ENCODE data around the gene HLA-DRA.

The HLA-DRA gene

GRCh38 chr6:32439602-32440214, at the start of gene HLA-DRA:
Gene HLA-DRA (plus strand): TSS chr6:32439887. CDS start chr6:32439951, 64 bp downstream.
- no peak for DNase-seq (ENCODE audit: low read depth in 1 of 2, low spot score in 1 of 2)

- no peak for DNase-seq (ENCODE audit: low read depth in 1 of 2, low spot score in 1 of 2)
Measured at GRCh38 chr6:32391505-32391904, 48.2 kb upstream of the HLA-DRA start.

GRCh38 chr6:32393665-32394420, 45.8 kb upstream of the HLA-DRA start:
- DNase-seq (ENCODE audit: low read depth in 1 of 2, low spot score in 1 of 2): no peak

- DNase-seq (ENCODE audit: low read depth in 1 of 2, low spot score in 1 of 2): no peak
Measured at GRCh38 chr6:32396028-32396427, 43.7 kb upstream of the HLA-DRA start.

GRCh38 chr6:32397252-32397920, 42.3 kb upstream of the HLA-DRA start:
- no peak for DNase-seq (ENCODE audit: low read depth in 1 of 2, low spot score in 1 of 2)

- DNase-seq (ENCODE audit: low read depth in 1 of 2, low spot score in 1 of 2): no peak
Measured at GRCh38 chr6:32401284-32401963, 38.3 kb upstream of the HLA-DRA start.

- DNase-seq (ENCODE audit: low read depth in 1 of 2, low spot score in 1 of 2): no peak
Measured at GRCh38 chr6:32402812-32403211, 36.9 kb upstream of the HLA-DRA start.

- no peak for DNase-seq (ENCODE audit: low read depth in 1 of 2, low spot score in 1 of 2)
Measured at GRCh38 chr6:32405656-32406055, 34.0 kb upstream of the HLA-DRA start.

GRCh38 chr6:32406197-32406596, 33.5 kb upstream of the HLA-DRA start:
- DNase-seq (ENCODE audit: low read depth in 1 of 2, low spot score in 1 of 2): no peak

GRCh38 chr6:32406857-32407256, 32.8 kb upstream of the HLA-DRA start, which contains the start of gene BTNL2:
Gene BTNL2 (minus strand): TSS chr6:32407181. CDS start chr6:32407123, 58 bp downstream.
- DNase-seq (ENCODE audit: low read depth in 1 of 2, low spot score in 1 of 2): no peak

- no peak for DNase-seq (ENCODE audit: low read depth in 1 of 2, low spot score in 1 of 2)
Measured at GRCh38 chr6:32410906-32411305, 28.8 kb upstream of the HLA-DRA start.

GRCh38 chr6:32411566-32412327, 27.9 kb upstream of the HLA-DRA start:
- no peak for DNase-seq (ENCODE audit: low read depth in 1 of 2, low spot score in 1 of 2)

GRCh38 chr6:32413427-32414047, 26.1 kb upstream of the HLA-DRA start:
- DNase-seq (ENCODE audit: low read depth in 1 of 2, low spot score in 1 of 2): peak; percentile 69 to 81

GRCh38 chr6:32415521-32416019, 24.1 kb upstream of the HLA-DRA start:
- peak; percentile 49 to 65 for DNase-seq (ENCODE audit: low read depth in 1 of 2, low spot score in 1 of 2)

- DNase-seq (ENCODE audit: low read depth in 1 of 2, low spot score in 1 of 2): no peak
Measured at GRCh38 chr6:32416036-32416435, 23.7 kb upstream of the HLA-DRA start.

- no peak for DNase-seq (ENCODE audit: low read depth in 1 of 2, low spot score in 1 of 2)
Measured at GRCh38 chr6:32424589-32425300, 14.9 kb upstream of the HLA-DRA start.

GRCh38 chr6:32426338-32426737, 13.3 kb upstream of the HLA-DRA start:
- no peak for DNase-seq (ENCODE audit: low read depth in 1 of 2, low spot score in 1 of 2)

- no peak for DNase-seq (ENCODE audit: low read depth in 1 of 2, low spot score in 1 of 2)
Measured at GRCh38 chr6:32427218-32427617, 12.5 kb upstream of the HLA-DRA start.

- no peak for DNase-seq (ENCODE audit: low read depth in 1 of 2, low spot score in 1 of 2)
Measured at GRCh38 chr6:32427934-32428474, 11.7 kb upstream of the HLA-DRA start.

Data from stimulated activated CD4-positive, alpha-beta T cell treated with anti-CD3 and anti-CD28 coated beads, Interleukin-15, amount 100 ng/mL, for 1 hour (primary cell).